H9 (cell line): ENCODE results near the gene FHIT. TPM values are rescaled to one million over a fixed set of nuclear protein-coding genes. Genes with fewer than 3 reads are reported as not detected.

Experiments
- DNase-seq: peaks from one replicate; pipeline ENCODE4 v3.0.0-alpha.2; 2017
- H2AFZ ChIP-seq: one replicate; pipeline ENCODE4 v1.6.1; 2013; ENCODE audit warnings: mild to moderate bottlenecking, low read length, control low read depth, moderate library complexity
- H2AK5ac ChIP-seq: 2 replicates; pipeline ENCODE4 v1.6.1; 2013; ENCODE audit warnings: low read length, control low read depth, mixed read lengths; ENCODE audit not compliant: insufficient read length
- H2BK120ac ChIP-seq: one replicate; pipeline ENCODE4 v1.6.1; 2013; ENCODE audit warnings: low read depth, mild to moderate bottlenecking, low read length, control low read depth, inconsistent platforms; ENCODE audit not compliant: poor library complexity, severe bottlenecking
- H2BK12ac ChIP-seq: 2 replicates; pipeline ENCODE4 v1.6.1; 2013; ENCODE audit warnings: low read length, control low read depth, mixed read lengths, low read depth; ENCODE audit not compliant: insufficient read length
- H2BK15ac ChIP-seq: 2 replicates; pipeline ENCODE4 v1.6.1; 2013; ENCODE audit warnings: low read depth, low read length, control low read depth
- H2BK20ac ChIP-seq: one replicate; pipeline ENCODE4 v1.6.1; 2013; ENCODE audit warnings: low read depth, mild to moderate bottlenecking, low read length, control low read depth, inconsistent platforms; ENCODE audit not compliant: poor library complexity, severe bottlenecking
- H2BK5ac ChIP-seq: 2 replicates; pipeline ENCODE4 v1.6.1; 2013; ENCODE audit warnings: low read length, control low read depth, mixed read lengths; ENCODE audit not compliant: insufficient read length
- H3K14ac ChIP-seq: 2 replicates; pipeline ENCODE4 v1.6.1; 2013; ENCODE audit warnings: low read length, control low read depth; ENCODE audit not compliant: insufficient read depth
- H3K18ac ChIP-seq: 2 replicates; pipeline ENCODE4 v1.6.1; 2013; ENCODE audit warnings: low read depth, mild to moderate bottlenecking, mixed read lengths, low read length, control low read depth; ENCODE audit not compliant: insufficient read length
- H3K23ac ChIP-seq: 2 replicates; pipeline ENCODE4 v1.6.1; 2013; ENCODE audit warnings: low read length, control low read depth, mixed read lengths, low read depth; ENCODE audit not compliant: insufficient read length
- H3K23me2 ChIP-seq: 2 replicates; pipeline ENCODE4 v1.6.1; 2013; ENCODE audit warnings: low read depth, mild to moderate bottlenecking, mixed read lengths, low read length, control low read depth; ENCODE audit not compliant: insufficient read length, poor library complexity, severe bottlenecking
- H3K27ac ChIP-seq: 2 replicates; pipeline ENCODE4 v1.5.1; 2013; ENCODE audit warnings: low read length, control low read depth, mixed read lengths, low read depth; ENCODE audit not compliant: insufficient read length
- H3K27me3 ChIP-seq: 2 replicates; pipeline ENCODE4 v1.6.1; 2013; ENCODE audit warnings: low read length, control low read depth, inconsistent platforms; ENCODE audit not compliant: insufficient read depth
- H3K4ac ChIP-seq: 2 replicates; pipeline ENCODE4 v1.6.1; 2013; ENCODE audit warnings: low read depth, mild to moderate bottlenecking, control low read depth, inconsistent platforms, low read length, moderate library complexity
- H3K4me1 ChIP-seq: 2 replicates; pipeline ENCODE4 v1.6.1; 2013; ENCODE audit warnings: low read length, control low read depth, inconsistent platforms; ENCODE audit not compliant: insufficient read depth
- H3K4me2 ChIP-seq: 2 replicates; pipeline ENCODE4 v1.6.1; 2013; ENCODE audit warnings: low read length, control low read depth, mixed read lengths; ENCODE audit not compliant: insufficient read length, insufficient read depth
- H3K56ac ChIP-seq: 2 replicates; pipeline ENCODE4 v1.6.1; 2013; ENCODE audit warnings: low read depth, mild to moderate bottlenecking, mixed read lengths, low read length, control low read depth; ENCODE audit not compliant: insufficient read length
- H3K79me1 ChIP-seq: 2 replicates; pipeline ENCODE4 v1.6.1; 2013; ENCODE audit warnings: low read depth, mild to moderate bottlenecking, moderate library complexity, low read length, control low read depth, inconsistent platforms; ENCODE audit not compliant: insufficient read depth, poor library complexity, severe bottlenecking
- H3K79me2 ChIP-seq: 2 replicates; pipeline ENCODE4 v1.6.1; 2013; ENCODE audit warnings: low read length, control low read depth, inconsistent platforms; ENCODE audit not compliant: insufficient read depth
- H3K9ac ChIP-seq: 2 replicates; pipeline ENCODE4 v1.6.1; 2013; ENCODE audit warnings: low read length, control low read depth, mixed read lengths; ENCODE audit not compliant: insufficient read length; ENCODE audit errors: extremely low read depth
- H3K9me3 ChIP-seq: one replicate; pipeline ENCODE4 v1.6.1; 2013; ENCODE audit warnings: low read depth, low read length, inconsistent platforms; ENCODE audit not compliant: control insufficient read depth
- H3T11ph ChIP-seq: one replicate; pipeline ENCODE4 v1.6.1; 2013; ENCODE audit warnings: mild to moderate bottlenecking, low read length, control low read depth, inconsistent platforms
- H4K20me1 ChIP-seq: one replicate; pipeline ENCODE4 v1.6.1; 2013; ENCODE audit not compliant: control insufficient read depth, insufficient read length, insufficient read depth
- H4K5ac ChIP-seq: 2 replicates; pipeline ENCODE4 v1.6.1; 2013; ENCODE audit warnings: low read depth, mild to moderate bottlenecking, mixed read lengths, low read length, control low read depth; ENCODE audit not compliant: insufficient read length
- H4K8ac ChIP-seq: replicated peaks from 2 replicates; pipeline ENCODE4 v1.6.1; 2013; ENCODE audit warnings: low read length, control low read depth, mixed read lengths, low read depth; ENCODE audit not compliant: insufficient read length
- H4K91ac ChIP-seq: 2 replicates; pipeline ENCODE4 v1.6.1; 2013; ENCODE audit warnings: low read depth, mild to moderate bottlenecking, moderate library complexity, mixed read lengths, low read length, control low read depth; ENCODE audit not compliant: insufficient read length
- H3K27ac Mint-ChIP-seq, 3 experiments: 2 replicates in 2 of 3; 3 replicates in 1 of 3; pipeline ENCODE4 v1.8.0; 2020 to 2021; ENCODE audit warnings: mixed read lengths in 3 of 3, mild to moderate bottlenecking in 1 of 3, moderate library complexity in 1 of 3
- H3K27me3 Mint-ChIP-seq: 2 replicates; pipeline ENCODE4 v1.8.0; 2021; ENCODE audit warnings: low read depth, mild to moderate bottlenecking, moderate library complexity, mixed read lengths
- H3K36me3 Mint-ChIP-seq, 3 experiments: 2 replicates in 2 of 3; 3 replicates in 1 of 3; pipeline ENCODE4 v1.8.0; 2020 to 2021; ENCODE audit warnings: low read depth in 3 of 3, mixed read lengths in 3 of 3; ENCODE audit not compliant: insufficient read depth in 1 of 3
- H3K4me1 Mint-ChIP-seq, 2 experiments: 2 replicates each; pipeline ENCODE4 v1.8.0; 2020; ENCODE audit warnings: mixed read lengths in 2 of 2
- H3K4me3 Mint-ChIP-seq, 2 experiments: 2 replicates in 1 of 2; 3 replicates in 1 of 2; pipeline ENCODE4 v1.8.0; 2020 to 2021; ENCODE audit warnings: mild to moderate bottlenecking in 2 of 2, mixed read lengths in 2 of 2, moderate library complexity in 1 of 2
- H3K9me3 Mint-ChIP-seq, 2 experiments: 2 replicates in 1 of 2; 3 replicates in 1 of 2; pipeline ENCODE4 v1.8.0; 2020; ENCODE audit warnings: mild to moderate bottlenecking in 2 of 2, mixed read lengths in 2 of 2, moderate library complexity in 1 of 2
- WGBS: extraction: QIAGEN DNeasy Blood & Tissue Kit; methylation state at CpG from one replicate; pipeline ENCODE4 v1.1.7; 2013; ENCODE audit warnings: missing lambda C conversion rate, low lambda C conversion rate, mixed read lengths; ENCODE audit not compliant: insufficient read length; ENCODE audit errors: extremely low coverage; 5-methylcytosine and 5-hydroxymethylcytosine counted together
- total RNA-seq: library from RNA; stranded (reverse); gene quantifications from 2 replicates; pipeline ENCODE4 v1.2.1, GENCODE V29; 2021
- TF ChIP-seq, protein P1 (sequence below): fragments of 200-600 bp; sonication (generic); conservative IDR thresholded peaks from 3 replicates; pipeline ENCODE4 v1.8.0; 2021; ENCODE audit warnings: antibody characterized with exemption, mild to moderate bottlenecking

FHIT gene
- total RNA-seq, 1 experiment from 2014 or later = 3.0 TPM

DNA sequence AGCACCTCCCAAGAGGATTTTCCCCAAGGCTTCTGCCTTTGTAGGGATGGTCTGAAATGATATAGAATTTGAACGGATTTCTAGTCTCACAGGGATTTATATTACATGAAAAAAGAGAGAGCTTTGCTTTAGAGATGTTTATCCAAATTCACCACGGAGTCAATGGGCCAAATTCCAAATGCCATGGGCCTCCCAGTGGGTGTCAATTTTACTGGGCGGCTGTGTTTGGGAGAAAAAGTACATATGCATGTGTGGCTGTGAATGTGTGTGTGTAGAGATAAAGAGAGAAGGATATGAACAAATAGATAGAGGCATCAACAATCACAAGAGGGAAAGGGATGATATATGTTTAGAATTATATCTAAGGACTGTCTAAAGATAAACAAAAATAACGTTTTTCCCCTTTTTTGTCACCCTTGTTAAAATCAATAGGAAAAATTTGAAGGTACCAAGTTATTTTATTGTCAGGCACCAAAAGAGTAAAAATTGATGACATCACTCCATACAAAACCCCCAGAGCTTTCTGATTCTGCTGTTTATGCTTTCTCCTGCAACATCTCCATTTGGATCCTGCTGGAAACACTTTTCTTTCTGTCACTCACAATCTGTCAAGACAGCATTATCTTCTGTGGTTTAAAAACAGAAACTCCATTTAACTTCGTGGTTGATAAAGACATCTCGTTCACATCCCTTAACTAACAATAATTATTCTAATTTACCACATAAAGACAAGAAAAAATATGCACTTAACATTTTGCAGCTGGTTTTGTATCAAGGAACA, 160.7 kb downstream of the FHIT start:
- no peaks in the 10 kb centered on the region for H3K4me1 ChIP-seq
- H2BK20ac ChIP-seq = no peak overlapping the region
- H2BK5ac ChIP-seq = no peak overlapping the region
- H3K27me3 ChIP-seq = no peaks in the 10 kb centered on the region
- Mint-ChIP-seq H3K36me3 (no peaks in the 10 kb centered on the region), H3K27ac (peak overlapping the region in 1 of 3 experiments; percentile 14; a peak in 3 of 7 replicates), H3K4me3 (no peak overlapping the region), H3K9me3 (no peaks in the 10 kb centered on the region), H3K4me1 (peaks cover 24% of the 10 kb centered on the region in 2 experiments), H3K27me3 (no peaks in the 10 kb centered on the region)
- H4K91ac ChIP-seq = no peak overlapping the region
- H4K20me1 ChIP-seq = no peaks in the 10 kb centered on the region
- no peak overlapping the region for H3K9ac ChIP-seq
- H2BK15ac ChIP-seq = no peak overlapping the region
- no peak overlapping the region for H3T11ph ChIP-seq
- H2AK5ac ChIP-seq = no peak overlapping the region
- 100% methylated on average over 2 of the region's 6 CpGs for WGBS
- H3K4me2 ChIP-seq = no peak overlapping the region
- H3K9me3 ChIP-seq = no peaks in the 10 kb centered on the region
- no peak overlapping the region for H2AFZ ChIP-seq
- no peak overlapping the region for H3K18ac ChIP-seq
- no peak overlapping the region for H4K8ac ChIP-seq
- H3K23me2 ChIP-seq = no peaks in the 10 kb centered on the region
- no peak overlapping the region for H3K14ac ChIP-seq
- no peak overlapping the region for H3K4ac ChIP-seq
- H3K79me1 ChIP-seq = no peaks in the 10 kb centered on the region
- H3K23ac ChIP-seq = no peak overlapping the region
- H2BK12ac ChIP-seq = no peak overlapping the region
- no peak overlapping the region for H3K27ac ChIP-seq
- no peak overlapping the region for H2BK120ac ChIP-seq
- H3K56ac ChIP-seq = no peak overlapping the region
- no peak overlapping the region for H4K5ac ChIP-seq
- TF ChIP-seq, protein P1, sequence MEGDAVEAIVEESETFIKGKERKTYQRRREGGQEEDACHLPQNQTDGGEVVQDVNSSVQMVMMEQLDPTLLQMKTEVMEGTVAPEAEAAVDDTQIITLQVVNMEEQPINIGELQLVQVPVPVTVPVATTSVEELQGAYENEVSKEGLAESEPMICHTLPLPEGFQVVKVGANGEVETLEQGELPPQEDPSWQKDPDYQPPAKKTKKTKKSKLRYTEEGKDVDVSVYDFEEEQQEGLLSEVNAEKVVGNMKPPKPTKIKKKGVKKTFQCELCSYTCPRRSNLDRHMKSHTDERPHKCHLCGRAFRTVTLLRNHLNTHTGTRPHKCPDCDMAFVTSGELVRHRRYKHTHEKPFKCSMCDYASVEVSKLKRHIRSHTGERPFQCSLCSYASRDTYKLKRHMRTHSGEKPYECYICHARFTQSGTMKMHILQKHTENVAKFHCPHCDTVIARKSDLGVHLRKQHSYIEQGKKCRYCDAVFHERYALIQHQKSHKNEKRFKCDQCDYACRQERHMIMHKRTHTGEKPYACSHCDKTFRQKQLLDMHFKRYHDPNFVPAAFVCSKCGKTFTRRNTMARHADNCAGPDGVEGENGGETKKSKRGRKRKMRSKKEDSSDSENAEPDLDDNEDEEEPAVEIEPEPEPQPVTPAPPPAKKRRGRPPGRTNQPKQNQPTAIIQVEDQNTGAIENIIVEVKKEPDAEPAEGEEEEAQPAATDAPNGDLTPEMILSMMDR = no peak
- no peak for DNase-seq
- H3K79me2 ChIP-seq = no peaks in the 10 kb centered on the region
